GM19438 (cell line): ENCODE data around the gene MPDZ.
"Not testable (repeated sequence)": the region's sequence is repeated elsewhere in the genome, so short reads cannot be mapped to it uniquely, and the experiment has no call there.

Experiments
- ATAC-seq: cut with Tn5 transposase; IDR thresholded peaks from one replicate; pipeline ENCODE4 v1.9.1; 2021; ENCODE audit warnings: low read depth; ENCODE audit not compliant: unreplicated experiment

Gene MPDZ

DNA sequence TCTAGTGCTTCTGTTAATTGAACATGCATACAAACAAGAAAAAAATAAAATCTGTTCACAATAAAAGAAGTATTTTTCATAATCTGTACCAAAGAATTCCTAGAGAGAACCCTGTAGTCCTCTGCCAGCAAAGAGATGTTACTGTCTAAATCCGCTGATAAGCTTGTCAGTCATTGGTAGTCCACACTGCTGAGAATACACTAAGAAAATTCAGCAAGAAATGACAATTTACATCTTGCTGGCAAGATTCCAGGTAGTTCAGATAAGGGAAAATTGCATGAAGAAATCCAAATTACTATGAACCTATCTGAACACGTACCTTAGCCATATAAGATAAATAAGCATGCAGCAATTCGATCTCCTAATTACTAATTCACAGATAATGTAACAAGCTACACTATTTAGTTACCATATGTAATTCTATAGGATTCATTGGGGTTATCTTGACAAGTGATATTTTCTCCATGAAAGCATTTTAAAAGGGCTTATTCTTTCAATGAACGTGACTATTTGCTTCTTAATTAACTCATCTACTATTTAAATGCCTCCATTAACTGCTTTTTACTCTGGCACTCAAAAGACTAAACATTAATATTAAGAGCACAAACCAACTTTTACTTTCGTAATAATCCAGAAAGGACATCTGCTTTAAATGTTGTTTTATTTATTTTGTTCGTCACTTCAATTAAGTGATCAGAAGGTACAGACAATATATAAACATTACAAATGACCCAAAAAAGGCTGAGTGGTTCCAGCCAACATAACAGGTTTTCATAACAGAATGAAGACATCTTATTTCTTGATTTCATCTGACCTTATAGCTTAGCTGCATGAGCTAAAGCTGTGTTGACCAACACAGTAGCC, 9.7 kb downstream of the MPDZ start:
- no peak for ATAC-seq

DNA sequence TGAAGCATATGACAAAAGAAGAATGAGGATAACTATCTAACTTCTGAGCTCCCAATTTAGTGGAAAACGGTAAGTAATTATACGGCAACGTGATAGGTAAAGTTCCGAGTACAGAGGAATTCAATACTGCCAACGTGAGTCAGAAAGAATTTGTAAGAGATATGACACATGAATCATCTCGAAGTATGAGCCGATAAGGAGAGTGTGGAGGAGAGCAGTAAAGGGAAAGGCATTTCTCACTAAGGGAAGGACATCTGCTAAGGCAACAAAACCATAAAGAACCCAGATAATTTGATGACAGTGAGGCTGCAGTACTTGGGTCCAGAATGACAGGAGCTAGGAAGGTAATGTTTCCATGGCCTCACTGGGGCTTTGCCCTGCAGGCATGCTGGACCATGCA, 11.0 kb downstream of the MPDZ start:
- no peak for ATAC-seq

DNA sequence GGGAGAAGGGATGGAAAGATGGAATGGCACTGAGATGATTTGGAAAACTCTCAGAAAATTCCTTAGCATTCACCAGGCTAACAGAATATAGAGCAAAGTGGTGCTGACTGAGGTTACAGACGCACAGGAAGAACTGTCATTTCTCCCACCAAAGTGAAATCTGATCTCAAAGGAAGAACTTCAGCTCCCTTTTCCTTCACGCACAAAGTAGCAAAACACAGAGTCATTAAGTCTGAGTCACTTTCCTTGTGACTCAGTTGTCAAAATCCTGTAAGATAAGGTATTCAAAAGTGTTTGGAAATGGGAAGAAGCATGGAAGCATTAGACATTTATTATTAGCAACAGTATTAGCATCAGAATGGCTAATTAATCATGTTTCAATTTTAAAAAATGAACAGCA, 11.7 kb downstream of the MPDZ start:
- ATAC-seq: no peak

DNA sequence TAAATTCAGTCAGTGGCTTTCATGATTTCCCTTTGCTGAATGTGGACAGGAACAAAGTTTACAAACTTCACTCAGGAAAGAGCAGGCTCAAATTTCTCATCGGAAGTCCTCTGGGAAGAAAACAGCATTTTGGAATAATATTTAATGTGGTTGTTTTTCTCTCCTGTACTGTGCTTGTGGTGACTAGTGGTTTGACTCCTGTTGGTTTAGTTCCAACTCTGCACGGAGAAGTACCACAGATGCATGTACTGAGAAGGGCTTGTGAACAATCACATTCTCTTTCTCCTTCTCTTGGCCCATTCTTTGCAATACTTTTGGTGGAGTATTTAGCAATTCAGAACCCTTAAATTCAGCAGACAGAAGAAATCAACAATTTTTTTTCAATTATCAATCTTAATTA, 13.3 kb downstream of the MPDZ start:
- no peak for ATAC-seq

DNA sequence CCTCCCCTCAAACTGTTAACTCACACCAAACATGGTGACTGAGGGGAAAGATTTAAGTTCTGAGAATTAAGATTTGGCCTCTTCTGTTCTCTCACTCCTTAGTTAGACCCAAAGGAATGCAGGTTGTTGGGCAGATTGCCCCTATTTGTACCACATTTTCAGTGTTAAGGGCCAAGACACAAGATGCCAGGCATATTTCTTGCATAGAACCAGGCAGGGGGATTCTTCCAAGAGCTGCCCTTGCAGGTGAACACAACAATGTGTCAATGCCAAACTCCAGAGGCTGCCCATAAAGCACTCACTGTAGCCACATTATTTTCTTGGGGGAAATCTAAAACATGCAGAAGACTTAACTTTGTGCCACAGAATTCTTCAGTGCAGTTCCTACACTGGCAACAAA, 14.7 kb downstream of the MPDZ start:
- ATAC-seq: no peak

DNA sequence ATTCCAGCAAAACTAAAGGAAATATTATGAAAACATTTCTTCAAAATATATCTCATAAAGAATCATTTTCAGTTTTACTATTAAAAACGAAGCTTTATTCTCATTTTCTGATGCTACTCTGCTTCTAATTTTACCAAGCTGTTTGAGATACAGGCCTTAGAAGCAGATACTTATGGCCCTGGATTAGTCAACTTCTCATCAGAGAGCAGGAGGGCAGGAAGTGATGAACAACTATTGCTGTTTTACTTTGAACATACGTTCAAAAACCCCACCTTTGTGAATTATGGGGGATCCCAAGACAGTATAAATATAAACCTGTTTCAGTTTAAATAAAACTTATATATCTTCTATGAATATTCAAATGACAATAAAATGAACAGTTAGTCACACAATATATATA, 16.0 kb downstream of the MPDZ start:
- no peak for ATAC-seq

DNA sequence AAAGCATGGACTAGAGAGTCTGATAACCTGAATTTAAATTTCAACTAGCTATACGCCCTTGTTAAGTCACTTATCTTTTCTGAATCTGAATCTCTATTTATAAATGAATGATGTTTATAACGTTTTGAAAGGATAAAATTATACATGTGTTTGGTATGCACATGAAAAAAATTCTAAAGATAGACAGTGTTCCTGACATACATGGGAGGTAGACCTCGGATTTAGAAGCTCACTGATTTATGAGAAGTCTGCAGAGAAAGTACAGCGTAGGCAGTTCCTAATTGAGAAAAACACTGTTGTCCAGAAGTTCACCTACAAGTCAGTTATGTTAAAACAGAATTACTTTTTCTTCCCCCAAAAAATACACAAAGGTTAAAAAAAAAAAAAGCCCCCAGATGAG, 26.6 kb downstream of the MPDZ start:
- no peak for ATAC-seq

DNA sequence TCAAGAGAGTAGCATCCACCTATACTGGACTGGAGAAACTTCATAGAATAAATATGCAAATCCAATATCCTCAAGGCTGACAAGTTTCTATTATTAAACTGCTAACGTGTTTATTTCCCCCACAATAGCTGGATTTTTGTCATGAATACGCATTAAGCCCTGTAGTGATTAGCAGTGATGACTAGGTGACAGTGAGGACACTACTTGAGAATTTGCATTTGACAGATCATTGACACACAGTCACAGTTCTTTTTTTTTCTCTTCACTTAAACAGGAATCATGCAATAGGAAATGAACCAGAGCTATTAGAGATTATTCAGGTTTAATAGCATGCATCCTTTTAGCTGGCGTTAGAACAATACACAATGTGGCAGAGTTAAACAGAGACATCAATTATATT, 35.3 kb downstream of the MPDZ start:
- no peak for ATAC-seq

DNA sequence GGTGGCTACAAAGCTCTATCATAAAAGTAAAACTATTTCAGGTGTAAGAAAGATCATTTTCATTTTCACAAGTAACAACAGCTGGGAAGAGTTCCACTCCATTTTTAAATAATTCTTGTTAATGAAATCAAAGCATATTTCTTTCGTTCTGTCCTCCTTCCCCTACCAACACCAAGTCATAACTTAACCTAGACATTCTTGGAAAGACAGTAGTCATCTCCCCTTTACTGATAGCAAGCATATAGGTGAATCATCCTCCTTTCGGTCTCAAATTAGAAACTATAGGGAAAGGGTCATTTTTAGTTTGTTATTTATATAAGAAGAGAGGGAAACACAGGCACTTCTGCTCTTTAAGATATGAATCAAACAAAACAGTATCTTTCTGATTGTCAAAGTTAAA, 38.2 kb downstream of the MPDZ start:
- no peak for ATAC-seq

DNA sequence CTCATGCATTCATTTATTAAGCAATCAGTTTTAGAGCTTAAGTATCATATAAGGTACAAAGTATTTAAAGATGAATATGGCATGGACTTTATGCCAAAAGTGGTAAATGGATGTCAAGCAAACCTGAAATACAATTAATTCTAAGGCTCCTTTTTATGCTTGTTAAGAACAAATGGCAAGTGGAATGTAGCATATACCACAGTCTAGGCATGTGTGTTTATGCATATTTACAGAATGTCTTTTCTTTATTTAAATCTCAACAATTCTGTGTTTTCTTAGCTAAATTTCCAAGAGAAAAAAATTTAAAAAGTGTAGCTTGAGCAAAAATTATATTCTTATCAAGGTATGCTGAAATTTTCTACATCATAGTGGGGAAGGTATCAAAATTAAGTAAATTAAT, 39.8 kb downstream of the MPDZ start:
- ATAC-seq: no peak

DNA sequence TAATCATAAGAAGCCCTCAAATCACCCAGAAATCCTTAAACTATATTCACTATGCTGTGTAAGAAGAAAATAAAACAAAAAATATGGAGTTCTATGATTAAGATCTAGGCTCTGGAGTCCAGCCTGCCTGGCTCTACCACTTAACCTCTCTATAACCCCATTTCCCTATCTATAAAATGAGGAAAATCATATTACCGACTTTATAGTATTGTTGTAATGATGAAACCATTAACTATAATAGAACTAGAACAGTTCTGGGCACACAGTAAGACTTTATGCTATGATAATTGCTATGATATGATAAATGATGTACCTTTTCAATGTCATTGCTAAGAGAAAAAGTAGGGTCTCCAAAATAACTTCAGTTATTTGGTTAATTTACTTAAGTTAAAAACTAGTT, 40.3 kb downstream of the MPDZ start:
- no peak for ATAC-seq

DNA sequence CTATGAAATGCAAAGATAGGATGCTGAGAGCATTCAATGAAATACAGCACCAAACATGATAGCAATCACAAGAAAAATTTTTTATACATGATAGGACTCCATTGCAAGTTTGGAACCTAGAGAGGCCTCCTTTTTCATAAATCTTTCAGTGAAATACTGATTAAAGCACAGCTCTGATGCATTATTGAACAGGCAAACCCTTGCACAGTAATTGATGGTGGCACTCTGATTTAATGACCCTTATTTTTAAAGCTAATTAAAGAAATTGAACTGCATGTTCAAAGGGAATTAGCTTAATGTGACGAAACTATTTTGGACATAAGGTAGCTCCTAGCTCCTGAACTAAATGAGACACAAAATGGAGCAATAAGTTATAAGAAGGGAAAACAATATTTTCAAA, 44.6 kb downstream of the MPDZ start:
- ATAC-seq: no peak

DNA sequence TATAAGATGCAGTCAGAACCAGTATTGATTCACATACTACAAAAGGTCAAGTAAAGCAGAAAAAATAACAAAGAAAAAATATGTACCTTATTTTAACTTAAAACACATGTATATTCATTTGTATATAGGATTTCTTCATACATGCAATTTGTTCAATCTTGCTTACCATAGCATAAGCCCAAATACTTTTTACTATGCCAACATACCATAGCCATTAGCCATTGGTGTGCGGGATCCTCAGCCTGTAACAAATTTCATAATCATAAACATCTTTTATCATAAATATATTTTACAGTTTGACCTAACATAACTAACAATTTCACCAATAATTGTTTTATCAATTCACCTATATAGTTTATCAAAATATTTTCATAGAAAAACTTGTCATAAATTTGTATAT, 51.1 kb downstream of the MPDZ start:
- no peak for ATAC-seq

DNA sequence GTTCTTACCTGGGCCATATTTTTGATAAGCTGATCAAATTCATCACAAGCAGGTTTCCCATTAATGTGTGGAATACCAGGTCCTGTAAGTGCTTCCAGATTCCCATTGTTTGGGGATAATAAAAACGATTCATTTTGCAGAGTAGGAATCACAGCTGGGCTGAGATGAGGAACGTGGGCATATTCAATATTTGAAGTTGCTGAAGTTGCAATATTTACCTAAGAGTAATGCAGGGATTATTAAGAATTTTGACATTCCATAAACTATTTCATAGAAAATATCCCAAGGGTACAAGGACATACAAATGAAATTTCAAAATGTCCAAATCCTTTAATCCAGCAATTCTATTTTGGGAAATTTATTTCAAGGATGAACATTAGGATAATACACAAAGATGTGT, 55.1 kb downstream of the MPDZ start:
- ATAC-seq: no peak

DNA sequence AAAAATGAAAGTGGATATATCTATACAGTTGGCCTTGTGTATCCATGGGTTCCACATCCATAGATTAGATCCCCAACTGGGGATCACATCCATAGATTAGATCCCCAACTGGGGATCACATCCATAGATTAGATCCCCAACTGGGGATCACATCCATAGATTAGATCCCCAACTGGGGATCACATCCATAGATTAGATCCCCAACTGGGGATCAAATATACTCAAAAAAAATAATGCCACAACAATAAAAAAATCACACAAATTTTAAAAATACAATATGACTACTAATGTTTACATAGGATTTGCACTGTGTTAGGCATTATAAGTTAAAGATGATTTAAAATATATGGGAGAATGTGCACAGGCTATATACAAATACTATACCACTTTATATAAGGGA, 56.8 kb downstream of the MPDZ start:
- ATAC-seq: not testable (repeated sequence)

DNA sequence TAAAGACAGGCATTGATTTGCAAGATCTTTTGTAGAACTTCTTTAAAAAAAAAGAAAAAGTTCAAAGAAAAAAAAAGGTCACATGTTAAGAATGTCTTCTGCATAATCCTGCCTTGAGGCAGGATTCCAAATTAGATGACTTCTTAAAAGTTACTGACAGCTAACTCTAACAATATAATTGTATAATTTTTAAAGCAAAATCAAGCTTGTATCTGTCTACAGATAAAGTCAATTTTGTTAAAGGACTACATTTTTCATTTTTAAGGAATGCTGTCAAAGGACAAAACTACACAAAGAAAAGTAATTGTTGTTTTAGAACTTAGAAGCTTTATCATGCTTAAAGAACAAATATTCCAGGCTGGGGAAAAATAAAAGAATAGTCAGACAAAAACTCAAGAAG, 57.8 kb downstream of the MPDZ start:
- no peak for ATAC-seq

DNA sequence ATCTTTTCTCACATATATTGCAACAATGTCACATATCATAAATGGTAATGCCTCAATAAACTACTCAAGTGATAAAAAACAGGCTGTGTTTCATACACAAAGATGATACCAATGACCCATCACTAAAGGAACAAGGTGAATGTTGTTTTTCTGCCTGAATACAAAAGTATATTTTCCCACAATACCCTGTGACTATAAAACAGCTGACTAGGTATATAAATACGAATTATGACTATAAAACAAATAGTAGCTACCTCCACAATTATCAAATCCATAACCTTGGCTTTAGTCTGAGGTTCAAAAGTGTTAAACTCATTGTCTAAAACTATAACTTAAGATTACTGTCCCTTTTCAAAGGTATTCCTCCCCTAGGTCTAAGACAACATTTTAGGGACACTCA, 58.7 kb downstream of the MPDZ start:
- ATAC-seq: no peak

DNA sequence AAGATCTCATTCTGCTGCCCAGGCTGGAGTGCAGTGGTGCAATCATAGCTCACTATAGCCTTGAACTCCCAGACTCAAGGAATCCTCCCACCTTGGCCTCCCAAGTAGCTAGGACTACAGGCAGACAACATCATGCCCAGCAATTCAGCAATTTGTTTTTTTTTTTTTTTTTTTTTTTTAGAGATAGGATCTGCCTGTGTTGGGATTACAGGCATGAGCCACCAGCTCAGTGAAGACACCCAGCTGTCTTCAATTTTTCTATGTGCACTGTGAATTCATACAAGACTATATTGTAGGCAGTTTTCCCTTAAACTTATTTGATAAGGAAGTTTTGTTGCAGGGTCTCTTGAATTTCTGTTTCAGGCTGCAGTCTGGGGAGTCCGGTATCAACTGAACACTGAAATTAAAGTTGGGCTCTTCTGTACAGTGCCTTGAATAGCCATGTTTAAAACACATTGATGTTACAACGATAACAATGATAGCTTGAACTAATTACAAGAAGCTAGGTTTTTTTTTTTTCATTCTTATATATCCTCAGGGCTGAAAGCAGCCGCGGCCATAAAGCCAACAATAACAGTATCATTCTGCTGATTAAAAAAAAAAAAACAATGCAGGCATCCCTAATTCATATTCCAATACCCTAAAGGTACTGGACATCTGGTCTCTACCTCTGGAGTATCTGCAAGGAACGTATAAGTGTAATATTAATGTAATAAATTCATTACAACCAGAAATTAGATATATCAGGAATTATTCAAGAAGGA, 63.5 kb downstream of the MPDZ start:
- no peak for ATAC-seq

DNA sequence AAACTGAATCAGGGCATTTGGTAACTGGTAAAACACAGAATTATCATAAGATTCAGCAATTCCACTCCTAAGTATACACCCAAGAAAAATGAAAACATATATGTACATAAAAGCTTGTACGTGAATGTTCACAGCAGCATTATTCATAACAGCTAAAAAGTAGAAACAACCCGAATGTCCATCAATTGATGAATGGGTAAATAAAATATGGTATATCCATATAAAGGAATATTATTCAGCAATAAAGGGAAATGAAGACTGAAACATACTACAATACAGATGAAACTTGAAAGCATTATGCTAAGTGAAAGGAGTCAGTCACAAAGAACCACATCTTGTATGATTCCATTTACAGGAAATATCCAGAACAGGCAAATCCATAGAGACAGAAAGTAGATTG, 65.5 kb downstream of the MPDZ start:
- no peak for ATAC-seq

DNA sequence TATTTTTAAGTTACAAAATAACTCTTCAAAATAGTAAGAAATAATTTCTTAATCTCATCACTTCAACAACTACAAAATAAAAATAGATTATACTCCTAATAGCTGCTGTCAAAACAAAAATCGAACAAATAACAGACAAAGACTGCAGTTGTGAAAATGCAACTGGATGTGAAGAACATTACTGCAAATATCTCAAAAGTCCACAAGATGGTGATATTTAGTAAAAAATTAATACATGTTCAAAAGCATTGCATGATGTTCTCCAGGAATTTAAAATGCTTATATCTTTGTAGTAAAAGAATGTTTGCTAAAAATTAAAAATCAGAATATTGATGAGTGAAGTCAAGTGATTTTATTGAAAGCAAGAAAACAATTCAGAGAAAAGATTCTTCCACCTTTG, 66.2 kb downstream of the MPDZ start:
- ATAC-seq: no peak

DNA sequence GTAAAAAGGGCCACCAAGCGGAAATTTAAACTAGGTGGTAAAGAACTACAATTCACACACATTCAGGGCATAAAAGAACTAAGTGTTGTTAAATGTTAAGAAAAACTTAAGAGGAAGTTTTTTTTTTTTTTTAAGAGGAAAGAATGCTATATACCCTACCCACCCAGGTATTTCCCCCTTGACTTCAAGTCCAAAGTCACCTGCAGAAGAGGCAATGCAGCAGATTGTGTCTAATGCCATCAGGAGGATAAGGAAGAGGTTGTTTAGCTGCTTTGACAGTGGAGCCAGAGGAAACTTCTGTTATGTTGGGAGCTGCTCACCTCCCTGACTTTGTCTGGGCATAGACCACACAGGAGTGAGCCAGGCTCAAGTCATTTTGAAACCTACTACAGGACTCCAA, 69.2 kb downstream of the MPDZ start:
- no peak for ATAC-seq

DNA sequence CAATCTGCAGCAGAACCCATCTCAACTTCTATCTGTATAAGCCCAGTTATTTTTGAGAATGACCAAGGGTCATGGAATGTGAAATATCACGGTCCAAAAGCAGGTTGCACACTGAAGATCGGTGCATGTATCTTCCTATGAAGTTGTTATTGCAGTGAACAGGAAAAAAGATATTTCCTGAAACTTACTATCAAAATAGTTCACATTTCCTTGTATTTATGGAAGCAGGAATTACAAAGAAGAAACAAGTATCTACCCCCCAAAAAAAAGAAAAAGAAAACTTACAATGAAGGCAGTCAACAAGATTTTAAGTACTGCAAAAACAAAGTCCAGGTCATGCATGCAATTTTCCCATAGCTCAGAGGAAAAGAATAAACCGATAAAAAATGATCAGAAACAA, 70.0 kb downstream of the MPDZ start:
- ATAC-seq: no peak
